Left ventricle myocardium inferior (tissue), 1 donor: Measurements from ENCODE around the gene LINGO3. TPM values are rescaled to one million over a fixed set of nuclear protein-coding genes. Genes with fewer than 3 reads are reported as not detected.

ENCODE experiments used
- DNase-seq: peaks from one replicate; pipeline ENCODE4 v3.0.0-alpha.2; 2020
- H3K27ac ChIP-seq: fragments of 200-600 bp; replicated peaks from 2 replicates; pipeline ENCODE4 v1.8.0; 2021
- H3K27me3 ChIP-seq: fragments of 200-600 bp; 2 replicates; pipeline ENCODE4 v1.8.0; 2021; ENCODE audit warnings: low read depth
- H3K36me3 ChIP-seq: fragments of 200-600 bp; 2 replicates; pipeline ENCODE4 v1.8.0; 2021
- H3K4me1 ChIP-seq: fragments of 200-600 bp; 2 replicates; pipeline ENCODE4 v1.8.0; 2021
- H3K4me3 ChIP-seq: fragments of 200-600 bp; 2 replicates; pipeline ENCODE4 v1.8.0; 2021; ENCODE audit warnings: mild to moderate bottlenecking, moderate library complexity
- H3K9me3 ChIP-seq: fragments of 200-600 bp; replicated peaks from 2 replicates; pipeline ENCODE4 v1.8.0; 2021
- CTCF ChIP-seq: fragments of 200-600 bp; IDR thresholded peaks from 2 replicates; pipeline ENCODE4 v1.8.0; 2021; ENCODE audit warnings: antibody characterized with exemption, mild to moderate bottlenecking, borderline replicate concordance
- intact Hi-C: fragments of 100-400 bp; cut with micrococcal nuclease; formaldehyde crosslinking; loops from one replicate; pipeline ENCODE4 v1.11.0; 2022
- total RNA-seq: library from RNA; stranded (reverse); fragmentation: NEBNext Ultra II Directional; extraction: Animal tissue kit (Norgen Biotek cat#: 25700); gene quantifications from one replicate; pipeline ENCODE4 v1.2.1, GENCODE V29; 2021
- donor health status: DM: no; HTN: yes; CAD: no; lungs with severe emphysema.

Gene LINGO3
- total RNA-seq, 1 donor from 2014 or later: not detected

GRCh38 chr19:2288338-2288817 is 19.6 kb downstream of the LINGO3 start:
- Histone ChIP-seq H3K27me3 (peaks cover 83% of the 10 kb centered on the region), H3K27ac (no peak overlapping the region), H3K4me3 (no peak overlapping the region), H3K9me3 (no peaks in the 10 kb centered on the region), H3K36me3 (no peaks in the 10 kb centered on the region), H3K4me1 (peaks cover 27% of the 10 kb centered on the region)
- no peak for DNase-seq
- no peak for TF ChIP-seq CTCF
- intact Hi-C loops: no loop called here

GRCh38 chr19:2287585-2288337 is 20.2 kb downstream of the LINGO3 start:
- H3K27me3 ChIP-seq: peaks cover 82% of the 10 kb centered on the region
- intact Hi-C loops: no loop called here
- no peaks in the 10 kb centered on the region for H3K36me3 ChIP-seq
- TF ChIP-seq CTCF: no peak
- peaks cover 28% of the 10 kb centered on the region for H3K4me1 ChIP-seq
- DNase-seq: no peak
- no peaks in the 10 kb centered on the region for H3K9me3 ChIP-seq
- no peak overlapping the region for H3K27ac ChIP-seq
- H3K4me3 ChIP-seq: no peak overlapping the region

- H3K36me3 ChIP-seq: no peaks in the 10 kb centered on the region
- peaks cover 81% of the 10 kb centered on the region for H3K27me3 ChIP-seq
- H3K4me1 ChIP-seq: peaks cover 37% of the 10 kb centered on the region
- TF ChIP-seq CTCF: no peak
- H3K9me3 ChIP-seq: no peaks in the 10 kb centered on the region
- intact Hi-C loops: no loop called here
- no peak for DNase-seq
- no peak overlapping the region for H3K4me3 ChIP-seq
- H3K27ac ChIP-seq: no peak overlapping the region
These were observed 21.4 kb downstream of the LINGO3 start for GRCh38 chr19:2286402-2287140.

GRCh38 chr19:2283835-2284507 is 24.0 kb downstream of the LINGO3 start:
- Histone ChIP-seq H3K4me1 (peaks cover 14% of the 10 kb centered on the region), H3K9me3 (no peaks in the 10 kb centered on the region), H3K27ac (no peak overlapping the region), H3K27me3 (peaks cover 55% of the 10 kb centered on the region), H3K36me3 (no peaks in the 10 kb centered on the region), H3K4me3 (no peak overlapping the region)
- no peak for TF ChIP-seq CTCF
- intact Hi-C loops: no loop called here
- no peak for DNase-seq

GRCh38 chr19:2282862-2283237 is 25.1 kb downstream of the LINGO3 start:
- no peaks in the 10 kb centered on the region for H3K36me3 ChIP-seq
- no peak overlapping the region for H3K27ac ChIP-seq
- intact Hi-C loops: no loop called here

More at GRCh38 chr19:2282862-2283237, 25.1 kb downstream of the LINGO3 start:
- Histone ChIP-seq H3K27me3 (peaks cover 44% of the 10 kb centered on the region), H3K9me3 (no peaks in the 10 kb centered on the region), H3K4me3 (peak overlapping the region; percentile 64), H3K4me1 (peaks cover 14% of the 10 kb centered on the region)
- no peak for TF ChIP-seq CTCF
- no peak for DNase-seq
